Activated CD4-positive, alpha-beta T cell treated with anti-CD3 and anti-CD28 coated beads, Interleukin-2, amount 10 ng/mL, durations not matched to agents 24 days and 14 days (primary cell): Measurements from ENCODE around the gene DST. TPM values are rescaled to one million over a fixed set of nuclear protein-coding genes. Genes with fewer than 3 reads are reported as not detected.
"Not testable (repeated sequence)": the region's sequence is repeated elsewhere in the genome, so short reads cannot be mapped to it uniquely, and the experiment has no call there.

ENCODE experiments used
- DNase-seq: peaks from one replicate; pipeline ENCODE4 v3.0.0; 2022
- H3K27ac Mint-ChIP-seq: one replicate; pipeline ENCODE4 v1.8.0; 2022; ENCODE audit warnings: mild to moderate bottlenecking, mixed read lengths
- H3K27me3 Mint-ChIP-seq: one replicate; pipeline ENCODE4 v1.8.0; 2022; ENCODE audit warnings: mixed read lengths
- H3K36me3 Mint-ChIP-seq: one replicate; pipeline ENCODE4 v1.8.0; 2022; ENCODE audit warnings: low read depth, mild to moderate bottlenecking, mixed read lengths
- H3K4me1 Mint-ChIP-seq: one replicate; pipeline ENCODE4 v1.8.0; 2021; ENCODE audit warnings: mixed read lengths
- H3K4me3 Mint-ChIP-seq: one replicate; pipeline ENCODE4 v1.8.0; 2022; ENCODE audit warnings: mild to moderate bottlenecking, moderate library complexity, mixed read lengths
- H3K9me3 Mint-ChIP-seq: one replicate; pipeline ENCODE4 v1.8.0; 2021; ENCODE audit warnings: mixed read lengths
- intact Hi-C: fragments of 100-400 bp; cut with micrococcal nuclease; formaldehyde crosslinking; loops from one replicate; pipeline ENCODE4 v1.15.1; 2023
- total RNA-seq: library from RNA; stranded (reverse); gene quantifications from 2 replicates; pipeline ENCODE4 v1.2.3, GENCODE V29; 2022

The DST gene
- total RNA-seq, 1 donor from 2014 or later = 8.0 TPM

GRCh38 chr6:56511591-56511990 is 131.1 kb downstream of the DST start:
- Mint-ChIP-seq H3K4me1 (no peaks in the 10 kb centered on the region), H3K27ac (no peak overlapping the region), H3K4me3 (no peak overlapping the region), H3K9me3 (no peaks in the 10 kb centered on the region), H3K36me3 (no peaks in the 10 kb centered on the region), H3K27me3 (no peaks in the 10 kb centered on the region)
- DNase-seq = no peak
- intact Hi-C loops = no loop called here

- Mint-ChIP-seq H3K27ac (no peak overlapping the region), H3K4me1 (no peaks in the 10 kb centered on the region), H3K4me3 (no peak overlapping the region), H3K36me3 (no peaks in the 10 kb centered on the region), H3K27me3 (no peaks in the 10 kb centered on the region), H3K9me3 (no peaks in the 10 kb centered on the region)
- DNase-seq = no peak
- intact Hi-C loops = no loop called here
Observed at GRCh38 chr6:56510984-56511531, 131.6 kb downstream of the DST start.

- intact Hi-C loops = no loop called here
- no peak for DNase-seq
- no peaks in the 10 kb centered on the region for H3K27me3 Mint-ChIP-seq
- no peak overlapping the region for H3K4me3 Mint-ChIP-seq
- no peaks in the 10 kb centered on the region for H3K9me3 Mint-ChIP-seq
- H3K4me1 Mint-ChIP-seq = no peaks in the 10 kb centered on the region
- no peaks in the 10 kb centered on the region for H3K36me3 Mint-ChIP-seq
- H3K27ac Mint-ChIP-seq = no peak overlapping the region
Observed at GRCh38 chr6:56509031-56509430, 133.7 kb downstream of the DST start.

GRCh38 chr6:56507517-56507916 is 135.2 kb downstream of the DST start:
- Mint-ChIP-seq H3K36me3 (no peaks in the 10 kb centered on the region), H3K27me3 (no peaks in the 10 kb centered on the region), H3K4me3 (no peak overlapping the region), H3K9me3 (no peaks in the 10 kb centered on the region), H3K4me1 (no peaks in the 10 kb centered on the region), H3K27ac (no peak overlapping the region)
- DNase-seq = no peak
- intact Hi-C loops = no loop called here

- no peak overlapping the region for H3K27ac Mint-ChIP-seq
- no peaks in the 10 kb centered on the region for H3K27me3 Mint-ChIP-seq
- intact Hi-C loops = no loop called here
- DNase-seq = no peak
- no peak overlapping the region for H3K4me3 Mint-ChIP-seq
- no peaks in the 10 kb centered on the region for H3K9me3 Mint-ChIP-seq
- no peaks in the 10 kb centered on the region for H3K4me1 Mint-ChIP-seq
- no peaks in the 10 kb centered on the region for H3K36me3 Mint-ChIP-seq
Observed at GRCh38 chr6:56505512-56506260, 137.0 kb downstream of the DST start.

- H3K36me3 Mint-ChIP-seq = no peaks in the 10 kb centered on the region
- intact Hi-C loops = no loop called here
- no peak overlapping the region for H3K4me3 Mint-ChIP-seq
- no peaks in the 10 kb centered on the region for H3K27me3 Mint-ChIP-seq
- DNase-seq = no peak
- no peak overlapping the region for H3K27ac Mint-ChIP-seq
- H3K4me1 Mint-ChIP-seq = no peaks in the 10 kb centered on the region
- no peaks in the 10 kb centered on the region for H3K9me3 Mint-ChIP-seq
Observed at GRCh38 chr6:56501993-56502392, 140.7 kb downstream of the DST start.

GRCh38 chr6:56499095-56499494 is 143.6 kb downstream of the DST start:
- Mint-ChIP-seq H3K27ac (no peak overlapping the region), H3K4me1 (no peaks in the 10 kb centered on the region), H3K9me3 (no peaks in the 10 kb centered on the region), H3K36me3 (no peaks in the 10 kb centered on the region), H3K27me3 (no peaks in the 10 kb centered on the region), H3K4me3 (no peak overlapping the region)
- intact Hi-C loops = no loop called here
- DNase-seq = no peak

GRCh38 chr6:56497691-56498090 is 145.0 kb downstream of the DST start:
- no peaks in the 10 kb centered on the region for H3K27me3 Mint-ChIP-seq
- H3K4me3 Mint-ChIP-seq = no peak overlapping the region
- no peaks in the 10 kb centered on the region for H3K4me1 Mint-ChIP-seq
- intact Hi-C loops = no loop called here
- DNase-seq = no peak
- H3K27ac Mint-ChIP-seq = no peak overlapping the region
- H3K9me3 Mint-ChIP-seq = no peaks in the 10 kb centered on the region
- H3K36me3 Mint-ChIP-seq = no peaks in the 10 kb centered on the region

GRCh38 chr6:56497240-56497639 is 145.4 kb downstream of the DST start:
- Mint-ChIP-seq H3K27me3 (no peaks in the 10 kb centered on the region), H3K36me3 (no peaks in the 10 kb centered on the region), H3K27ac (no peak overlapping the region), H3K4me3 (no peak overlapping the region), H3K4me1 (no peaks in the 10 kb centered on the region), H3K9me3 (no peaks in the 10 kb centered on the region)
- intact Hi-C loops = no loop called here
- no peak for DNase-seq

GRCh38 chr6:56496650-56497049 is 146.0 kb downstream of the DST start:
- DNase-seq, H3K4me3 Mint-ChIP-seq, H3K27ac Mint-ChIP-seq, intact Hi-C loops, H3K36me3 Mint-ChIP-seq, H3K27me3 Mint-ChIP-seq, H3K4me1 Mint-ChIP-seq, H3K9me3 Mint-ChIP-seq: not testable (repeated sequence)

GRCh38 chr6:56495654-56496053 is 147.0 kb downstream of the DST start:
- H3K27ac Mint-ChIP-seq = no peak overlapping the region
- H3K27me3 Mint-ChIP-seq = no peaks in the 10 kb centered on the region
- H3K4me1 Mint-ChIP-seq = no peaks in the 10 kb centered on the region
- H3K36me3 Mint-ChIP-seq = no peaks in the 10 kb centered on the region
- DNase-seq = no peak
- intact Hi-C loops = no loop called here
- H3K4me3 Mint-ChIP-seq = no peak overlapping the region
- no peaks in the 10 kb centered on the region for H3K9me3 Mint-ChIP-seq

- intact Hi-C loops = no loop called here
- Mint-ChIP-seq H3K4me3 (no peak overlapping the region), H3K4me1 (no peaks in the 10 kb centered on the region)
Observed at GRCh38 chr6:56491606-56492328, 150.9 kb downstream of the DST start.

GRCh38 chr6:56490993-56491392 is 151.7 kb downstream of the DST start:
- intact Hi-C loops = no loop called here
- H3K4me1 Mint-ChIP-seq = no peaks in the 10 kb centered on the region
- no peaks in the 10 kb centered on the region for H3K9me3 Mint-ChIP-seq
- H3K36me3 Mint-ChIP-seq = no peaks in the 10 kb centered on the region
- no peaks in the 10 kb centered on the region for H3K27me3 Mint-ChIP-seq
- no peak overlapping the region for H3K27ac Mint-ChIP-seq
- no peak for DNase-seq
- no peak overlapping the region for H3K4me3 Mint-ChIP-seq

More at GRCh38 chr6:56491606-56492328, 150.9 kb downstream of the DST start:
- DNase-seq = no peak
- H3K9me3 Mint-ChIP-seq = no peaks in the 10 kb centered on the region
- H3K36me3 Mint-ChIP-seq = no peaks in the 10 kb centered on the region
- no peak overlapping the region for H3K27ac Mint-ChIP-seq
- no peaks in the 10 kb centered on the region for H3K27me3 Mint-ChIP-seq

- H3K4me1 Mint-ChIP-seq = no peaks in the 10 kb centered on the region
- H3K4me3 Mint-ChIP-seq = no peak overlapping the region
- H3K9me3 Mint-ChIP-seq = no peaks in the 10 kb centered on the region
- intact Hi-C loops = no loop called here
- H3K27ac Mint-ChIP-seq = no peak overlapping the region
- DNase-seq = no peak
- H3K27me3 Mint-ChIP-seq = no peaks in the 10 kb centered on the region
- H3K36me3 Mint-ChIP-seq = no peaks in the 10 kb centered on the region
Observed at GRCh38 chr6:56489559-56489958, 153.1 kb downstream of the DST start.
